SK-N-SH (cell line): ENCODE data around the gene METTL25B. TPM values are rescaled to one million over a fixed set of nuclear protein-coding genes. Genes with fewer than 3 reads are reported as not detected.

Experiments used
- CTCF ChIA-PET: fragments of 300-600, 350-600 bp; formaldehyde crosslinking; extraction: SDS; loops from one replicate; lab custom pipeline; 2021; lab: Yijun Ruan, JAX
- POLR2A ChIA-PET: fragments of 350-600 bp; sonication (Branson Sonifier 250); formaldehyde crosslinking; extraction: SDS; loops from one replicate; lab custom pipeline; 2020; ENCODE audit warnings: antibody characterized with exemption, inconsistent platforms; lab: Yijun Ruan, JAX
- DNase-seq: peaks from one replicate; pipeline ENCODE4 v3.0.0; 2012
- H2AFZ ChIP-seq: fragments of 200-600 bp; sonication (generic); 2 replicates; pipeline ENCODE4 v1.8.1; 2016; ENCODE audit warnings: antibody characterized with exemption, mild to moderate bottlenecking, low read depth
- H3F3A ChIP-seq: fragments of 200-600 bp; sonication (generic); replicated peaks from 2 replicates; pipeline ENCODE3; 2016; ENCODE audit warnings: antibody characterized with exemption, mild to moderate bottlenecking; ENCODE audit not compliant: insufficient read depth
- H3K27ac ChIP-seq, 2 experiments: fragments of 200-500 bp in 1 of 2; fragments of 200-600 bp in 1 of 2; sonication (Bioruptor generic) in 1 of 2; sonication (generic), shearing (Covaris generic) in 1 of 2; 2 replicates each; pipeline versions ENCODE4 v1.5.1 to v1.6.1; 2014 to 2016; ENCODE audit warnings: low read depth in 2 of 2, inconsistent platforms in 1 of 2, low read length in 1 of 2, mild to moderate bottlenecking in 1 of 2, mixed read lengths in 1 of 2
- H3K27me3 ChIP-seq: fragments of 200-600 bp; sonication (generic), shearing (Covaris generic); 2 replicates; pipeline ENCODE4 v1.6.1; 2016; ENCODE audit warnings: mixed run types; ENCODE audit not compliant: insufficient read depth
- H3K36me3 ChIP-seq, 2 experiments: fragments of 200-500 bp in 1 of 2; fragments of 200-600 bp in 1 of 2; sonication (Bioruptor generic) in 1 of 2; sonication (generic) in 1 of 2; replicated peaks in 1 of 2; 2 replicates each; pipeline versions ENCODE3 to v1.5.1; 2014 to 2016; ENCODE audit warnings: low read length in 1 of 2, mild to moderate bottlenecking in 1 of 2; ENCODE audit not compliant: insufficient read depth in 2 of 2, control insufficient read depth in 1 of 2
- H3K4me1 ChIP-seq, 2 experiments: fragments of 200-500 bp in 1 of 2; fragments of 200-600 bp in 1 of 2; sonication (Bioruptor generic) in 1 of 2; sonication (generic), shearing (Covaris generic) in 1 of 2; 2 replicates each; pipeline versions ENCODE4 v1.5.1 to v1.6.1; 2014 to 2016; ENCODE audit warnings: low read depth in 1 of 2, low read length in 1 of 2, mixed run types in 1 of 2; ENCODE audit not compliant: insufficient read depth in 2 of 2, control insufficient read depth in 1 of 2
- H3K4me2 ChIP-seq: fragments of 200-600 bp; sonication (generic), shearing (Covaris generic); 2 replicates; pipeline ENCODE4 v1.6.1; 2017; ENCODE audit warnings: mixed run types
- H3K4me3 ChIP-seq, 2 experiments: fragments of 200-500 bp in 1 of 2; fragments of 200-600 bp in 1 of 2; sonication (Bioruptor generic) in 1 of 2; sonication (generic), shearing (Covaris generic) in 1 of 2; 2 replicates each; pipeline versions ENCODE4 v1.5.1 to v1.8.1; 2014 to 2016; ENCODE audit warnings: low read depth in 2 of 2, inconsistent platforms in 1 of 2, low read length in 1 of 2, mild to moderate bottlenecking in 1 of 2, mixed read lengths in 1 of 2, moderate library complexity in 1 of 2
- H3K79me2 ChIP-seq: fragments of 200-600 bp; sonication (generic); 2 replicates; pipeline ENCODE4 v1.8.1; 2017; ENCODE audit warnings: mild to moderate bottlenecking; ENCODE audit not compliant: insufficient read depth
- H3K9ac ChIP-seq: fragments of 200-600 bp; sonication (generic); 2 replicates; pipeline ENCODE4 v1.6.1; 2017; ENCODE audit warnings: mixed run types
- H3K9me2 ChIP-seq: fragments of 200-600 bp; sonication (generic); 2 replicates; pipeline ENCODE4 v1.6.1; 2017; ENCODE audit warnings: mixed run types
- H3K9me3 ChIP-seq: fragments of 200-600 bp; sonication (generic); 2 replicates; pipeline ENCODE4 v1.6.1; 2017; ENCODE audit warnings: mixed run types, mild to moderate bottlenecking, moderate library complexity
- H4K20me1 ChIP-seq: fragments of 200-600 bp; sonication (generic); 2 replicates; pipeline ENCODE4 v1.6.1; 2017; ENCODE audit warnings: mild to moderate bottlenecking, mixed run types; ENCODE audit not compliant: insufficient read depth
- EP300 ChIP-seq, 2 experiments: IDR thresholded peaks; 2 replicates each; pipeline versions ENCODE4 v1.4.0 to v1.6.1; 2012; ENCODE audit warnings: borderline replicate concordance in 1 of 2, low read depth in 1 of 2, low read length in 1 of 2
- EZH2phosphoT487 ChIP-seq: fragments of 200-600 bp; sonication (generic); IDR thresholded peaks from 2 replicates; pipeline ENCODE4 v1.6.1; 2017; ENCODE audit warnings: low read depth, mixed run types, mild to moderate bottlenecking, antibody characterized with exemption, moderate library complexity, borderline replicate concordance
- FOXJ3 ChIP-seq: sonication (generic); formaldehyde crosslinking; IDR thresholded peaks from 2 replicates; pipeline ENCODE4 v1.5.1; 2020; ENCODE audit warnings: mild to moderate bottlenecking, missing genetic modification reagents
- FOXM1 ChIP-seq: IDR thresholded peaks from 2 replicates; pipeline ENCODE4 v1.4.0; 2012; ENCODE audit warnings: low read depth, mild to moderate bottlenecking
- GABPA ChIP-seq: IDR thresholded peaks from 2 replicates; pipeline ENCODE4 v1.4.0; 2012; ENCODE audit warnings: low read depth, mild to moderate bottlenecking
- GATA2 ChIP-seq: sonication (generic); formaldehyde crosslinking; IDR thresholded peaks from 2 replicates; pipeline ENCODE4 v1.5.0; 2020; ENCODE audit warnings: mild to moderate bottlenecking, missing genetic modification reagents
- MEF2A ChIP-seq: IDR thresholded peaks from 2 replicates; pipeline ENCODE4 v1.4.0; 2012; ENCODE audit warnings: low read depth, borderline replicate concordance
- MXI1 ChIP-seq: IDR thresholded peaks from 2 replicates; pipeline ENCODE4 v1.6.1; 2012; ENCODE audit warnings: mild to moderate bottlenecking, low read depth, low read length, improper control_type of control experiment
- NRF1 ChIP-seq: IDR thresholded peaks from 2 replicates; pipeline ENCODE4 v1.6.1; 2012; ENCODE audit warnings: low read depth, mild to moderate bottlenecking, low read length
- POLR2AphosphoS5 ChIP-seq: IDR thresholded peaks from 2 replicates; pipeline ENCODE4 v1.6.1; 2012; ENCODE audit warnings: low read depth, low read length
- RCOR1 ChIP-seq: fragments of 150-350 bp; IDR thresholded peaks from 2 replicates; pipeline ENCODE4 v1.6.1; 2017; ENCODE audit warnings: antibody characterized with exemption, low read length
- RFX5 ChIP-seq: IDR thresholded peaks from 2 replicates; pipeline ENCODE4 v1.6.1; 2012; ENCODE audit warnings: mild to moderate bottlenecking, improper control_type of control experiment, low read length
- RXRA ChIP-seq: IDR thresholded peaks from 2 replicates; pipeline ENCODE4 v1.4.0; 2012; ENCODE audit warnings: low read depth, mild to moderate bottlenecking, borderline replicate concordance
- SIN3A ChIP-seq: IDR thresholded peaks from 2 replicates; pipeline ENCODE4 v1.6.1; 2012; ENCODE audit warnings: low read depth, mild to moderate bottlenecking, low read length, moderate library complexity, borderline replicate concordance
- TAF1 ChIP-seq: IDR thresholded peaks from 2 replicates; pipeline ENCODE4 v1.6.1; 2012; ENCODE audit warnings: low read depth, mild to moderate bottlenecking, low read length, moderate library complexity, borderline replicate concordance
- TCF12 ChIP-seq: IDR thresholded peaks from 2 replicates; pipeline ENCODE4 v1.4.0; 2012
- WGBS: methylation state at CpG from one replicate; pipeline ENCODE4 v1.1.6; 2017; ENCODE audit warnings: low lambda C conversion rate; 5-methylcytosine and 5-hydroxymethylcytosine counted together
- polyA plus RNA-seq, 3 experiments: library from polyadenylated mRNA; depleted of rRNA; stranded (reverse); fragments of >200 nt; gene quantifications; 2 replicates each; pipeline ENCODE4 v1.2.3, GENCODE V29; 2012
- TF ChIP-seq, protein P1 (sequence below): IDR thresholded peaks from 2 replicates; pipeline ENCODE4 v1.4.0; 2012; ENCODE audit warnings: low read depth, borderline replicate concordance
- TF ChIP-seq, protein P2 (sequence below): fragments of 200-600 bp; sonication (generic); IDR thresholded peaks from 2 replicates; pipeline ENCODE4 v1.6.1; 2017; ENCODE audit warnings: antibody characterized with exemption, mild to moderate bottlenecking, moderate library complexity
- TF ChIP-seq, protein P3 (sequence below): IDR thresholded peaks from 2 replicates; pipeline ENCODE4 v1.6.1; 2012; ENCODE audit warnings: mild to moderate bottlenecking, low read depth, low read length, moderate library complexity
- TF ChIP-seq, protein P4 (sequence below): IDR thresholded peaks from 2 replicates; pipeline ENCODE4; 2012

METTL25B gene
- polyA plus RNA-seq, 1 of the 3 experiments (the other 2 are of a cell fraction), result 20.1 TPM

DNA sequence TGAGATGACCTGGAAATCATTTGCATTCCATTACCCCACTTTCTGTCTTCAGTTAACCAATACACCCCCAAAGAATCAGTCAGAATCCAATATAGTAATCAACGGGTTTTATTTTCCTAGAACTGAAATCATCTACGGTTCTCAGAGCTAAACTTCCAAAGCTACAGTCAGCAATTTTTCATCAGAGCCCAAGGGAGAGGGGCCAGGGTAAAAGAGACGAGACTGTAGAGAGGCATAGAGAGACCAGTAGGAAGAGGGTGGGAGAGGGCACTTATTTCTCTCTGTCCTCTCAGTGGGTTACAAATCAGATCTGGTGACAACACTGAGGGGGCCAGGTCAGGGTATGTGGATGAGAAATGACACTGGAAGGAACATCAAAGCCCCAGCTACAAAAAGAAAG lies 13.7 kb downstream of the METTL25B start (continued):
- TF ChIP-seq, protein P1, sequence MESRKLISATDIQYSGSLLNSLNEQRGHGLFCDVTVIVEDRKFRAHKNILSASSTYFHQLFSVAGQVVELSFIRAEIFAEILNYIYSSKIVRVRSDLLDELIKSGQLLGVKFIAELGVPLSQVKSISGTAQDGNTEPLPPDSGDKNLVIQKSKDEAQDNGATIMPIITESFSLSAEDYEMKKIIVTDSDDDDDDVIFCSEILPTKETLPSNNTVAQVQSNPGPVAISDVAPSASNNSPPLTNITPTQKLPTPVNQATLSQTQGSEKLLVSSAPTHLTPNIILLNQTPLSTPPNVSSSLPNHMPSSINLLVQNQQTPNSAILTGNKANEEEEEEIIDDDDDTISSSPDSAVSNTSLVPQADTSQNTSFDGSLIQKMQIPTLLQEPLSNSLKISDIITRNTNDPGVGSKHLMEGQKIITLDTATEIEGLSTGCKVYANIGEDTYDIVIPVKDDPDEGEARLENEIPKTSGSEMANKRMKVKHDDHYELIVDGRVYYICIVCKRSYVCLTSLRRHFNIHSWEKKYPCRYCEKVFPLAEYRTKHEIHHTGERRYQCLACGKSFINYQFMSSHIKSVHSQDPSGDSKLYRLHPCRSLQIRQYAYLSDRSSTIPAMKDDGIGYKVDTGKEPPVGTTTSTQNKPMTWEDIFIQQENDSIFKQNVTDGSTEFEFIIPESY, result no peak
- TF ChIP-seq POLR2AphosphoS5, result no peak

DNA sequence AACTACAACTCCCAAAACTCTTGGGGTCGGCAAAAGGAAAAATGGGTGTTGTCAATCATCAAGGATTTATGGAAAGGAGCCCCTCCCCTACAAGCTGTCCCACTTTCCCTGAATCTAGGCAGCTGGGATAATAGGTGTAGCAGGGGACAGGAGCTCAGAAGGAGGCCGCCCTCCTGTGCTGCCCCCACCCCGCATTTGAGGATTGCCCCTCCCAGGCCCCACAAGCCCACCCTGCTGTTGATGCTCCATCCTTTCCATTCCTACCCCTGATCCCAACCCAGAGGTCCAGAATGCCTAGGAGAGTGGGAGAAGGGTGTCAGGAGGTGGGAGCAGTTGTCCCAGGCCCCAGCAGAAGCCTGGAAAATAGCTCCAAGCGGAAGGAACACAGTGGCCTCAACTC lies 14.5 kb downstream of the METTL25B start:
- Histone ChIP-seq H3K79me2 (peaks cover 60% of the 10 kb centered on the region), H3K9ac (no peak overlapping the region), H3K4me2 (no peak overlapping the region), H3K4me3 (no peak overlapping the region), H3K36me3 (peaks cover 20 to 55% of the 10 kb centered on the region in 2 experiments), H3K9me2 (no peaks in the 10 kb centered on the region), H3K27ac (peak overlapping the region in 1 of 2 experiments; percentile 82; a peak in 3 of 4 replicates), H3F3A (peaks cover 38% of the 10 kb centered on the region), H3K9me3 (no peaks in the 10 kb centered on the region), H4K20me1 (no peaks in the 10 kb centered on the region), H3K27me3 (no peaks in the 10 kb centered on the region), H3K4me1 (peaks cover 21 to 30% of the 10 kb centered on the region in 2 experiments), H2AFZ (no peak overlapping the region)
- no peak for TF ChIP-seq MXI1
- TF ChIP-seq TCF12, result no peak
- TF ChIP-seq, protein P2, sequence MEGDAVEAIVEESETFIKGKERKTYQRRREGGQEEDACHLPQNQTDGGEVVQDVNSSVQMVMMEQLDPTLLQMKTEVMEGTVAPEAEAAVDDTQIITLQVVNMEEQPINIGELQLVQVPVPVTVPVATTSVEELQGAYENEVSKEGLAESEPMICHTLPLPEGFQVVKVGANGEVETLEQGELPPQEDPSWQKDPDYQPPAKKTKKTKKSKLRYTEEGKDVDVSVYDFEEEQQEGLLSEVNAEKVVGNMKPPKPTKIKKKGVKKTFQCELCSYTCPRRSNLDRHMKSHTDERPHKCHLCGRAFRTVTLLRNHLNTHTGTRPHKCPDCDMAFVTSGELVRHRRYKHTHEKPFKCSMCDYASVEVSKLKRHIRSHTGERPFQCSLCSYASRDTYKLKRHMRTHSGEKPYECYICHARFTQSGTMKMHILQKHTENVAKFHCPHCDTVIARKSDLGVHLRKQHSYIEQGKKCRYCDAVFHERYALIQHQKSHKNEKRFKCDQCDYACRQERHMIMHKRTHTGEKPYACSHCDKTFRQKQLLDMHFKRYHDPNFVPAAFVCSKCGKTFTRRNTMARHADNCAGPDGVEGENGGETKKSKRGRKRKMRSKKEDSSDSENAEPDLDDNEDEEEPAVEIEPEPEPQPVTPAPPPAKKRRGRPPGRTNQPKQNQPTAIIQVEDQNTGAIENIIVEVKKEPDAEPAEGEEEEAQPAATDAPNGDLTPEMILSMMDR, result no peak
- TF ChIP-seq GATA2 (CRISPR knock-in tag), result no peak
- no peak for TF ChIP-seq FOXJ3 (CRISPR knock-in tag)
- TF ChIP-seq RFX5, result no peak
- TF ChIP-seq FOXM1, result no peak
- TF ChIP-seq RCOR1, result no peak
- TF ChIP-seq MEF2A, result no peak
- TF ChIP-seq NRF1, result no peak
- TF ChIP-seq RXRA, result no peak
- TF ChIP-seq POLR2AphosphoS5, result no peak
- no peak for TF ChIP-seq EZH2phosphoT487
- TF ChIP-seq, protein P3, sequence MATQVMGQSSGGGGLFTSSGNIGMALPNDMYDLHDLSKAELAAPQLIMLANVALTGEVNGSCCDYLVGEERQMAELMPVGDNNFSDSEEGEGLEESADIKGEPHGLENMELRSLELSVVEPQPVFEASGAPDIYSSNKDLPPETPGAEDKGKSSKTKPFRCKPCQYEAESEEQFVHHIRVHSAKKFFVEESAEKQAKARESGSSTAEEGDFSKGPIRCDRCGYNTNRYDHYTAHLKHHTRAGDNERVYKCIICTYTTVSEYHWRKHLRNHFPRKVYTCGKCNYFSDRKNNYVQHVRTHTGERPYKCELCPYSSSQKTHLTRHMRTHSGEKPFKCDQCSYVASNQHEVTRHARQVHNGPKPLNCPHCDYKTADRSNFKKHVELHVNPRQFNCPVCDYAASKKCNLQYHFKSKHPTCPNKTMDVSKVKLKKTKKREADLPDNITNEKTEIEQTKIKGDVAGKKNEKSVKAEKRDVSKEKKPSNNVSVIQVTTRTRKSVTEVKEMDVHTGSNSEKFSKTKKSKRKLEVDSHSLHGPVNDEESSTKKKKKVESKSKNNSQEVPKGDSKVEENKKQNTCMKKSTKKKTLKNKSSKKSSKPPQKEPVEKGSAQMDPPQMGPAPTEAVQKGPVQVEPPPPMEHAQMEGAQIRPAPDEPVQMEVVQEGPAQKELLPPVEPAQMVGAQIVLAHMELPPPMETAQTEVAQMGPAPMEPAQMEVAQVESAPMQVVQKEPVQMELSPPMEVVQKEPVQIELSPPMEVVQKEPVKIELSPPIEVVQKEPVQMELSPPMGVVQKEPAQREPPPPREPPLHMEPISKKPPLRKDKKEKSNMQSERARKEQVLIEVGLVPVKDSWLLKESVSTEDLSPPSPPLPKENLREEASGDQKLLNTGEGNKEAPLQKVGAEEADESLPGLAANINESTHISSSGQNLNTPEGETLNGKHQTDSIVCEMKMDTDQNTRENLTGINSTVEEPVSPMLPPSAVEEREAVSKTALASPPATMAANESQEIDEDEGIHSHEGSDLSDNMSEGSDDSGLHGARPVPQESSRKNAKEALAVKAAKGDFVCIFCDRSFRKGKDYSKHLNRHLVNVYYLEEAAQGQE, result no peak
- TF ChIP-seq EP300 (IDR thresholded peaks at IDR 0.05; ENCODE audit: borderline replicate concordance in 1 of 2, low read depth in 1 of 2, low read length in 1 of 2), result no peak
- TF ChIP-seq, protein P4, sequence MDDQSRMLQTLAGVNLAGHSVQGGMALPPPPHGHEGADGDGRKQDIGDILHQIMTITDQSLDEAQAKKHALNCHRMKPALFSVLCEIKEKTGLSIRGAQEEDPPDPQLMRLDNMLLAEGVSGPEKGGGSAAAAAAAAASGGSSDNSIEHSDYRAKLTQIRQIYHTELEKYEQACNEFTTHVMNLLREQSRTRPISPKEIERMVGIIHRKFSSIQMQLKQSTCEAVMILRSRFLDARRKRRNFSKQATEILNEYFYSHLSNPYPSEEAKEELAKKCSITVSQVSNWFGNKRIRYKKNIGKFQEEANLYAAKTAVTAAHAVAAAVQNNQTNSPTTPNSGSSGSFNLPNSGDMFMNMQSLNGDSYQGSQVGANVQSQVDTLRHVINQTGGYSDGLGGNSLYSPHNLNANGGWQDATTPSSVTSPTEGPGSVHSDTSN, result no peak
- no peak for TF ChIP-seq TAF1
- no peak for TF ChIP-seq GABPA
- no peak for TF ChIP-seq SIN3A
- DNase-seq, result no peak
- POLR2A ChIA-PET, result no interaction called here
- 93% methylated on average over 2 of the region's 4 CpGs for WGBS
- CTCF ChIA-PET, result interaction anchor here (1.7 to 8.6 kb wide), 4 partner anchors 14 to 96 kb away, joined by 4 to 42 read pairs (median 14); partner anchors contain the start of genes ISG20L2 and METTL25B
